ENCODE measurements around the gene CNP. TPM values are rescaled to one million over a fixed set of nuclear protein-coding genes. Genes with fewer than 3 reads are reported as not detected.

Gene CNP
- total RNA-seq, 4 donors from 2014 or later = 32.6 to 133 (median 54.2) TPM

DNA sequence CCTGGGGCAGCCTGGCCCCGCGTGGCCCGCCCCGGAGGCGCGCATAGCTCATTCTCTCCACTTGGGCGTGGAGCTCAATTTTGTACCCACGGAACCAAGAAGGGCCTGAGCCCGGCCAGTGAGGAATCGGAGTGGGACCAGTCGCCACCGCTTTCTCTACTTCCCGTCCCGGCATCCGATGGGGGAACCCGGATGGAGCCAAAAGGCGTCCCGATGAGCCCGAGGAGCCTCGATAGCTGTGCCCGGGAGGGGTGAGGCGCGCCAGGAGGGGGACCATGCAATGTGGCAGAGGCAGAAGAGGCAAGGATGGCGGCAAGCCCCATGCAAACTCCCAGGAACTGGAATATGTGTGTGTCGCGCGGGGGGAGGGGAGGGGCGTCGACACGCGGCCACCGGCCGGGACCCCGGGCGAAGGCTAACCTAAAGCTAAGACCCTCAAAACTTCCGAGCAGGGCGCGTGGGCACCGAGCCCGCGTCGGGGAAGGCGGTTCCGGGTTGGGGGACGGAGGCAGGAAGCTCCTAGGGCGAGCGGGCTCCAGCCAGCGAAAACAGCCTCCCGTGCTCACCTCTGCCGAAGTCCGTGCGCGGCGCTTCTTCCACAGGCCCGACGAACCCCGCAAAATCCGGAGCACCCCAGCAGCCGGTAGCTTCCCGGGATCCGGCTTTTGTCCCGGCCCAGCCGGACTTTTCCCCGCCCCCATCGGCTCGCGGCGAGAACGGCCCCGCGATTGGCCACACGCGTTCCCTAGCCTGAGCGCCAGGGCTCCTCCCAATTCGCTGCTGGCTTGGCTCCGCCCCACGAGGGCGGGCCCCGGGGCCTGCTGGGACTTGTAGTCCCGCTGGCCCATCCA is 48.1 kb upstream of the CNP start, which contains the start of gene ACLY:
TSS of gene ACLY (minus strand) at position 638 of the 851 bp plus-strand sequence. CDS start 5,078 bp downstream, outside the sequence.
- intact Hi-C loops (cut with DNase I; ENCODE audit: low total_unique reads) = no loop called here

DNA sequence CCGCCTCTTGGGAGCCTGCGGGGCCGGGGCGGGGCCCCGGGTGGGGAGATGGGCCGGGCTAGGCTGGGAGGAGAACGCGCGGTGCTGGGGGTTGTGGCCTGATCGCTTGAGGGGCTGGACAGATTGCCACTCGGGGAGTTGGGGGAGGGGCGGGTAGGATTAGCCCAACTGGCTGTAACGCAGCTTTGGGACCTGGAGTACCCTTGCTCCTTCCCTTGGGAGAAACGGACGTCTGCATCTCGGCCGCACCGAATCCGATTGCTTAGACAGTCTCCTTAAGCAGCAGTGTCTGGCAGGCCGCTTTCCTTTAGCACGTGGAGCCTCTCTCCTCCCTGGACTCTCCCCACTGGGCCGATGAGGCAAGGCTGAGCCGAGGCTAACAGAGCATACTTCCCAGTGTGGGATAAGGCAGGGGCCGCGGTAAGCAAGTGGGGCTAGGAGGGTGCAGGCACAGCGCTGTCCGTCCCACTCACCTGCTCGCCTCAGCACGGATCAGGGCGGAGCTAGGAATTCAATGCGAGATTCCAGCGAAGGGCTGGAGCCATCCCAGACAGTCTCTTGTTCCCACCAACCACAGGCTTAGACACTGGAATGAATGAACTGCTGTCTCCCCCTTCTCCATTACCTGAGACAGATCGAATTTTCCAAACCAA is 47.3 kb upstream of the CNP start:
- TF ChIP-seq POLR2AphosphoS5 (IDR thresholded peaks at IDR 0.05) = no peak
- TF ChIP-seq EP300 (IDR thresholded peaks at IDR 0.05; ENCODE audit: low read depth) = no peak
- no peak for TF ChIP-seq POLR2A (IDR thresholded peaks at IDR 0.05)
- TF ChIP-seq, protein P1, sequence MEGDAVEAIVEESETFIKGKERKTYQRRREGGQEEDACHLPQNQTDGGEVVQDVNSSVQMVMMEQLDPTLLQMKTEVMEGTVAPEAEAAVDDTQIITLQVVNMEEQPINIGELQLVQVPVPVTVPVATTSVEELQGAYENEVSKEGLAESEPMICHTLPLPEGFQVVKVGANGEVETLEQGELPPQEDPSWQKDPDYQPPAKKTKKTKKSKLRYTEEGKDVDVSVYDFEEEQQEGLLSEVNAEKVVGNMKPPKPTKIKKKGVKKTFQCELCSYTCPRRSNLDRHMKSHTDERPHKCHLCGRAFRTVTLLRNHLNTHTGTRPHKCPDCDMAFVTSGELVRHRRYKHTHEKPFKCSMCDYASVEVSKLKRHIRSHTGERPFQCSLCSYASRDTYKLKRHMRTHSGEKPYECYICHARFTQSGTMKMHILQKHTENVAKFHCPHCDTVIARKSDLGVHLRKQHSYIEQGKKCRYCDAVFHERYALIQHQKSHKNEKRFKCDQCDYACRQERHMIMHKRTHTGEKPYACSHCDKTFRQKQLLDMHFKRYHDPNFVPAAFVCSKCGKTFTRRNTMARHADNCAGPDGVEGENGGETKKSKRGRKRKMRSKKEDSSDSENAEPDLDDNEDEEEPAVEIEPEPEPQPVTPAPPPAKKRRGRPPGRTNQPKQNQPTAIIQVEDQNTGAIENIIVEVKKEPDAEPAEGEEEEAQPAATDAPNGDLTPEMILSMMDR (IDR thresholded peaks at IDR 0.05) = no peak
- H3K27ac ChIP-seq = peak overlapping the region; percentile 85 to 96 (median 93)
- peaks cover 10 to 36% (median 27%) of the 10 kb centered on the region in 4 donors for H3K4me1 ChIP-seq
- no peak for DNase-seq
- in situ Hi-C loops (cut with MboI; ENCODE audit: low pct_ligation_motif_present in 1 of 4, low pct_unique_long_range_greater_than_20kb in 1 of 4, low sequenced_read_pairs in 3 of 4) = no loop called here
- WGBS, 2 donors (ENCODE audit: low coverage in 1 of 2) = 9% methylated on average over 21 of the region's 33 CpGs; no CpG with 5 or more reads in 1 of the 2 donors
- no peaks in the 10 kb centered on the region for H3K36me3 ChIP-seq
- H3K9me3 ChIP-seq = no peaks in the 10 kb centered on the region
- H3K27me3 ChIP-seq = no peaks in the 10 kb centered on the region
- H3K4me3 ChIP-seq = peak overlapping the region; percentile 47 to 92 (median 78)
- intact Hi-C loops (cut with DNase I; ENCODE audit: low total_unique reads) = no loop called here

More for the DNA sequence above, 48.1 kb upstream of the CNP start, which contains the start of gene ACLY:
- Histone ChIP-seq H3K4me3 (peak within 1 kb of the TSS; percentile 68 to 92 (median 78)), H3K27me3 (no peaks in the 10 kb centered on the region), H3K9me3 (no peaks in the 10 kb centered on the region), H3K36me3 (no peaks in the 10 kb centered on the region), H3K4me1 (peaks cover 10 to 38% (median 31%) of the 10 kb centered on the region in 4 donors), H3K27ac (peak within 1 kb of the TSS; percentile 85 to 96 (median 93))
- TF ChIP-seq POLR2AphosphoS5 (IDR thresholded peaks at IDR 0.05) (peak; percentile 81 to 90 (median 88)), EP300 (IDR thresholded peaks at IDR 0.05; ENCODE audit: low read depth) (no peak), POLR2A (IDR thresholded peaks at IDR 0.05) (peak; percentile 77)
- TF ChIP-seq, protein P1 (IDR thresholded peaks at IDR 0.05) = no peak
- in situ Hi-C loops (cut with MboI; ENCODE audit: low pct_ligation_motif_present in 1 of 4, low pct_unique_long_range_greater_than_20kb in 1 of 4, low sequenced_read_pairs in 3 of 4) = no loop called here
- WGBS, 2 donors (ENCODE audit: low coverage in 1 of 2) = 1% methylated on average over 64 of the region's 80 CpGs; no CpG with 5 or more reads in 1 of the 2 donors
- DNase-seq = peak; percentile 98

DNA sequence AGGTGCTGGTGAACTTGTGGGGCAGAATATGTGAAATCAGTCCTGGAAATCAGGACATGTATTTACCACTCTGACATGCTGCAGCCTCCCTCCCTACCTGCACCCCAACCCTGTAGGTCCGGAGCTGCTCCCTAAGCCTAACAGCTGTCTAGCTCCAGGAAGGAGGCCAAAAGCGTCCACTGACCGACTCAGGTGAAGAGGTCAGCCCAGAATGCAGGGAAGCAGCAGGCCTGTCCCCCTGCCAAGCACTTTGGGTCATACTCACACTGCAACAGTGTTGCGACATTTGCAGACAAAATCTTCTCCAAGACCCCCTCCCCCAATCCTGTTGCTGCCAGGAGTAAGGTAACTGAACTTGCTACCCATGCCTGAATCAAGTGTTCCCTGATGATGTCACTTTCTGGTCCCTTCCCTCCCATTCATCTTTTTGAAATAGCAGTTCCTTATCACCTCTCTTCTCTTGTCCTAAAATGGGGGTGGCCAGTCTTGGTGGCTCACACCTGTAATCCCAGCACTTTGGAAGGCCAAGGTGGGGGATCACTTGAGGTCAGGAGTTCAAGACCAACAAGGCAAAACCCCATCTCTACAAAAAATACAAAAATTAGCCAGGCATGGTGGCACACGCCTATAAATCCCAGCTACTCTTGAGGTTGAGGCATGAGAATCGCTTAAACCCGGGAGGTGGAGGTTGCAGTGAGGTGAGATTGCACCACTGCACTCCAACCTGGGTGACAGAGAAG is 46.6 kb upstream of the CNP start:
- Histone ChIP-seq H3K27ac (peak overlapping the region; percentile 85 to 96 (median 93)), H3K4me1 (peaks cover 10 to 32% (median 22%) of the 10 kb centered on the region in 4 donors), H3K36me3 (no peaks in the 10 kb centered on the region), H3K9me3 (no peaks in the 10 kb centered on the region), H3K27me3 (no peaks in the 10 kb centered on the region), H3K4me3 (no peak overlapping the region)
- TF ChIP-seq, protein P1 (IDR thresholded peaks at IDR 0.05) = no peak
- TF ChIP-seq POLR2A (IDR thresholded peaks at IDR 0.05) = no peak
- TF ChIP-seq EP300 (IDR thresholded peaks at IDR 0.05; ENCODE audit: low read depth) = no peak
- TF ChIP-seq POLR2AphosphoS5 (IDR thresholded peaks at IDR 0.05) = no peak
- DNase-seq = no peak
- intact Hi-C loops (cut with DNase I; ENCODE audit: low total_unique reads) (no loop called here), in situ Hi-C loops (cut with MboI; ENCODE audit: low pct_ligation_motif_present in 1 of 4, low pct_unique_long_range_greater_than_20kb in 1 of 4, low sequenced_read_pairs in 3 of 4) (no loop called here)
- 87% methylated on average over 7 of the region's 7 CpGs; no CpG with 5 or more reads in 1 of the 2 donors for WGBS, 2 donors (ENCODE audit: low coverage in 1 of 2)
